Osteoblast (primary cell): Measurements from ENCODE around the gene AMBRA1. TPM values are rescaled to one million over a fixed set of nuclear protein-coding genes. Genes with fewer than 3 reads are reported as not detected.

Source experiments
- DNase-seq: peaks from one replicate; pipeline ENCODE4 v3.0.0; 2011; ENCODE audit warnings: low spot score, mixed read lengths; ENCODE audit not compliant: insufficient read length; ENCODE audit errors: missing footprints
- H2AFZ ChIP-seq: 2 replicates; pipeline ENCODE4 v1.6.0; 2011; ENCODE audit warnings: mild to moderate bottlenecking, low read length
- H3K27ac ChIP-seq: 2 replicates; pipeline ENCODE4 v1.5.1; 2011; ENCODE audit warnings: mild to moderate bottlenecking, low read depth, low read length, moderate library complexity
- H3K27me3 ChIP-seq: 2 replicates; pipeline ENCODE4 v1.6.0; 2012; ENCODE audit warnings: mild to moderate bottlenecking, control low read depth, inconsistent platforms, low read length, moderate library complexity; ENCODE audit not compliant: insufficient read depth
- H3K36me3 ChIP-seq: 2 replicates; pipeline ENCODE4 v1.5.1; 2011; ENCODE audit warnings: mild to moderate bottlenecking, low read length, control low read depth, moderate library complexity; ENCODE audit not compliant: insufficient read depth
- H3K4me1 ChIP-seq: 2 replicates; pipeline ENCODE4 v1.5.1; 2011; ENCODE audit warnings: mild to moderate bottlenecking, low read length, control low read depth, moderate library complexity; ENCODE audit not compliant: insufficient read depth
- H3K4me2 ChIP-seq: 2 replicates; pipeline ENCODE4 v1.6.0; 2011; ENCODE audit warnings: mild to moderate bottlenecking, low read length; ENCODE audit not compliant: insufficient read depth
- H3K4me3 ChIP-seq: fragments of 200-600 bp; sonication (generic); 3 replicates; pipeline ENCODE4 v1.5.1; 2012; ENCODE audit warnings: mild to moderate bottlenecking, low read length, inconsistent platforms; ENCODE audit not compliant: insufficient read depth
- H3K79me2 ChIP-seq: 2 replicates; pipeline ENCODE4 v1.6.0; 2012; ENCODE audit warnings: mild to moderate bottlenecking, low read length, control low read depth, inconsistent platforms; ENCODE audit not compliant: insufficient read depth
- H3K9me3 ChIP-seq: 2 replicates; pipeline ENCODE4 v1.5.1; 2011; ENCODE audit warnings: low read depth, low read length, control low read depth
- H4K20me1 ChIP-seq: 2 replicates; pipeline ENCODE4 v1.6.0; 2012; ENCODE audit warnings: mild to moderate bottlenecking, low read length, control low read depth; ENCODE audit not compliant: insufficient read depth
- total RNA-seq: library from RNA; depleted of rRNA; stranded (reverse); fragments of >200 nt; gene quantifications from 2 replicates; pipeline ENCODE4 v1.2.3, GENCODE V29; 2012
- TF ChIP-seq, protein P1 (sequence below): IDR thresholded peaks from 2 replicates; pipeline ENCODE4 v1.5.1; 2011; ENCODE audit warnings: mild to moderate bottlenecking, low read depth, low read length, moderate library complexity; ENCODE audit errors: extremely low read depth

The AMBRA1 gene
- total RNA-seq, 1 donor: 29.7 TPM

DNA sequence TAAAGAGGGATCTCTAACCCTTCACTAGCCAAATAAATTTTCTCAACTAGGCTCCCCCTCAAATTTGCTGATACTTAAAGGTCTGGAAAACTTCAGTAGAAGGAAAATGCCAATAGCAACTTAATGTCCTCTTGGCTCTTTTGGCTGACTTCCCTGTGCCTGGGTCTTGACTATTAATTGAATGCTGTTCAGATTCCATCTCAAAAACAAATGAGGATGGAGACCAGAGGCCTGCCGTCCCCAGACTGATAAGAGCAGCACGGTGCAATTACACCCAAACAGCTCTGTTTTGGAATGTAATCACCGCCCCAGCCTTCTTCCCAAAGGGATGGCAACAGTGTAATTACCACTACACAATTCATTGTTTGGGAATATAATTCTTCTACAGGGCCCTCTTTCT is 112.9 kb downstream of the AMBRA1 start:
- Histone ChIP-seq H3K4me3 (no peak overlapping the region), H3K9me3 (no peaks in the 10 kb centered on the region), H3K4me1 (peaks cover 12% of the 10 kb centered on the region), H3K27ac (no peak overlapping the region), H2AFZ (no peak overlapping the region), H3K4me2 (no peak overlapping the region), H3K36me3 (no peaks in the 10 kb centered on the region), H4K20me1 (peaks cover 30% of the 10 kb centered on the region), H3K79me2 (peaks cover 5% of the 10 kb centered on the region), H3K27me3 (no peaks in the 10 kb centered on the region)
- DNase-seq: no peak
- TF ChIP-seq, protein P1, sequence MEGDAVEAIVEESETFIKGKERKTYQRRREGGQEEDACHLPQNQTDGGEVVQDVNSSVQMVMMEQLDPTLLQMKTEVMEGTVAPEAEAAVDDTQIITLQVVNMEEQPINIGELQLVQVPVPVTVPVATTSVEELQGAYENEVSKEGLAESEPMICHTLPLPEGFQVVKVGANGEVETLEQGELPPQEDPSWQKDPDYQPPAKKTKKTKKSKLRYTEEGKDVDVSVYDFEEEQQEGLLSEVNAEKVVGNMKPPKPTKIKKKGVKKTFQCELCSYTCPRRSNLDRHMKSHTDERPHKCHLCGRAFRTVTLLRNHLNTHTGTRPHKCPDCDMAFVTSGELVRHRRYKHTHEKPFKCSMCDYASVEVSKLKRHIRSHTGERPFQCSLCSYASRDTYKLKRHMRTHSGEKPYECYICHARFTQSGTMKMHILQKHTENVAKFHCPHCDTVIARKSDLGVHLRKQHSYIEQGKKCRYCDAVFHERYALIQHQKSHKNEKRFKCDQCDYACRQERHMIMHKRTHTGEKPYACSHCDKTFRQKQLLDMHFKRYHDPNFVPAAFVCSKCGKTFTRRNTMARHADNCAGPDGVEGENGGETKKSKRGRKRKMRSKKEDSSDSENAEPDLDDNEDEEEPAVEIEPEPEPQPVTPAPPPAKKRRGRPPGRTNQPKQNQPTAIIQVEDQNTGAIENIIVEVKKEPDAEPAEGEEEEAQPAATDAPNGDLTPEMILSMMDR: no peak

DNA sequence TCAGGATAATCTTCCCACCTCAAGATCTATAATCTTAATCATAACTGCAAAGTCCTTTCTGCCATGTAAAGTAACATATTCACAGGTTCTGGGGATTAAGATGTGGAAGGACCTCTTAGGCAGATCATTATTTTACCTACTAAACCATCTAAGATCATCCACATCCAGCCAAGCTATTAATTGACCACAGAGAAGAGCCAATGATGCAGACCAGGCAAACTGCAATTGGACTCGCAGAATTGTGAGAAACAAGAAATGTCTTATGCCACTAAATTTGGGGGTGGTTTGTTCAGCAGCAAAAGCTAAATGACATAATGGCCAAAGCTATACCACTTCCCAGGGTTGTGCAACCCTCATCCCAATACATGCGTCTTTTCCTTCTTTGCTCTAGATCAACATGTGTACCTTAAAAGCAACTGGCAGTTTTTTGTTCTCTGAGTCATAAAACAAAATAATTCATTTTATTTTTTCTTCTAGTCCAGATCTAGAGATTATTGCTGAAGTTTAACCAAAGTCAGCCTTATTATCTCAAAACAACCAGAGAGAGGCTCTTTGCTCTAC is 113.6 kb downstream of the AMBRA1 start:
- TF ChIP-seq, protein P1: no peak
- no peak overlapping the region for H3K4me3 ChIP-seq
- H2AFZ ChIP-seq: no peak overlapping the region
- peaks cover 5% of the 10 kb centered on the region for H3K79me2 ChIP-seq
- no peaks in the 10 kb centered on the region for H3K36me3 ChIP-seq
- peaks cover 31% of the 10 kb centered on the region for H4K20me1 ChIP-seq
- no peak overlapping the region for H3K4me2 ChIP-seq
- no peaks in the 10 kb centered on the region for H3K9me3 ChIP-seq
- peaks cover 12% of the 10 kb centered on the region for H3K4me1 ChIP-seq
- H3K27me3 ChIP-seq: no peaks in the 10 kb centered on the region
- no peak overlapping the region for H3K27ac ChIP-seq
- no peak for DNase-seq

DNA sequence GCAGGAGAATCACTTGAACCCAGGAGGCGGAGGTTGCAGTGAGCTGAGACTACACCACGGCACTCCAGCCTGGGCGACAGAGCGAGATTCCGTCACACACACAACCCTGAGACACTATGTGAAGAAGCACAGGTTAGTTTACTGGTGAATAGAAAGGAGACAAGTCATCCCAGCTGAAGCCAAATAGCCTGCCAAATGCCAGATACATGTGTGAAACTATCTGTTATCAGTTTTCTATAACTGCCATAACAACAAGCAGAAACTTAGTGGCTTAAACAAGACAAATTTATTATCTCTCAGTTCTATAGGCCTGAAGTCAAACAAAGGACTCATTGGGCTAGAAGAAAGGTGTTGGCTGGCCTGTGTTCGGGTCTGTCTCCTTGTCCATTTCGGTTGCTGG is 114.2 kb downstream of the AMBRA1 start:
- Histone ChIP-seq H3K4me3 (no peak overlapping the region), H3K4me1 (peaks cover 12% of the 10 kb centered on the region), H3K27ac (no peak overlapping the region), H4K20me1 (peaks cover 35% of the 10 kb centered on the region), H3K4me2 (no peak overlapping the region), H2AFZ (no peak overlapping the region), H3K79me2 (peaks cover 7% of the 10 kb centered on the region), H3K36me3 (no peaks in the 10 kb centered on the region), H3K9me3 (no peaks in the 10 kb centered on the region), H3K27me3 (no peaks in the 10 kb centered on the region)
- no peak for DNase-seq
- TF ChIP-seq, protein P1: no peak

DNA sequence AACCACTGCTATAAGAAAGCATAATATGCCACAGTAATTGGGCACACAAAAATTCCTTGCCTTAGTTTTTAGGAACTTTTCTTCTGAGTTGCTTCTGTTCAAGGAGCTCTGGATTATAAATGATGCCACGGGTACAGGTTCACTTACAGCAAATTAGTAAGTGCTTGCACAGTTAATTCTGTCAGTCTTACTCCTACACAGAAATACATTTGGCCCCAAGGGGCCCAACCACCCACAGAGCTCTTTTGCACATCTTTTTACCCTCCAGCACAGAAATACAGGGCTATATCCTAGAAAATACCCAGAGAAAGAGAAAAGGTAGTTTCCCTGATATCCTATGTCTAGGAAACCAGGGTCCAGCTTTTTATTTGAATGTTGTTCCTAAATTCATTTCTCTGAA is 115.6 kb downstream of the AMBRA1 start:
- peaks cover 12% of the 10 kb centered on the region for H3K4me1 ChIP-seq
- peaks cover 7% of the 10 kb centered on the region for H3K79me2 ChIP-seq
- H3K4me3 ChIP-seq: no peak overlapping the region
- H3K9me3 ChIP-seq: no peaks in the 10 kb centered on the region
- no peaks in the 10 kb centered on the region for H3K27me3 ChIP-seq
- TF ChIP-seq, protein P1: no peak
- peaks cover 40% of the 10 kb centered on the region for H4K20me1 ChIP-seq
- DNase-seq: no peak
- H3K27ac ChIP-seq: no peak overlapping the region
- H3K36me3 ChIP-seq: no peaks in the 10 kb centered on the region
- no peak overlapping the region for H3K4me2 ChIP-seq
- no peak overlapping the region for H2AFZ ChIP-seq
